ENCODE results near the gene ZBTB16.

- TF ChIP-seq CTCF (conservative IDR thresholded peaks at IDR 0.05) (no peak), EZH2 (IDR thresholded peaks at IDR 0.05; ENCODE audit: low read depth) (no peak)
Observed at GRCh38 chr11:114269498-114269897, 210.0 kb downstream of the ZBTB16 start.
